Measurements from ENCODE around the gene MAP3K15.

DNA sequence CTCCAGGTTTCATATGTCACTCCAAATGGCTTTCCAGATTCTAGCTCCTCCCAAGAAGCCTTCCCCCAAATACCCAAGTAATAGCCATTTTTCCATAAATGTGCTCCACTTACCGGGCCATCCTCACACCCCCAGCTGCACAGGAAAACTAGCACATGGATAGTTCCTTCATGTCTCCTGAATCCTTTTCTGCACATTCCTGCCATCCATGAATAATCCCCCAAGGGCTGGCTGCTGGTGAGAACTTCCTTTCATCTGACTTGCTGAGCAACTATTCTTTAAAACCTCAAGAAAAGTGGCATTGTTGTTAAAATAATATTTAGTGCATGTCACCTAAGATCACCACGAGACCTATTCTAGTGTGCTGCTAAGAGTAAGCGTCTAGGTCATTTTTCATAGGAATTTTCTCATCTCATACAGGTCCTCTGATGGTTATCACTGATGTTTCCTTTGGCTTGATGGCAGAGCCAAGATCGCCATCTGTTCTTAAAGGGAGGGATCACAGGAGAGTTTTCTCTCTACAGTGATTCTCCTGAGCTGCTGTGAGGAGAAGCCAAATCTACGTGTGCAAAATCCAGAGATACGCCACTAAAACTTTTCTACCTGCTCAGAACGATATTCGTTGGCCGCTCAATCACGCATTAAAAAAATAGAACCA lies 71.3 kb downstream of the MAP3K15 start:
- TF ChIP-seq, protein P1, sequence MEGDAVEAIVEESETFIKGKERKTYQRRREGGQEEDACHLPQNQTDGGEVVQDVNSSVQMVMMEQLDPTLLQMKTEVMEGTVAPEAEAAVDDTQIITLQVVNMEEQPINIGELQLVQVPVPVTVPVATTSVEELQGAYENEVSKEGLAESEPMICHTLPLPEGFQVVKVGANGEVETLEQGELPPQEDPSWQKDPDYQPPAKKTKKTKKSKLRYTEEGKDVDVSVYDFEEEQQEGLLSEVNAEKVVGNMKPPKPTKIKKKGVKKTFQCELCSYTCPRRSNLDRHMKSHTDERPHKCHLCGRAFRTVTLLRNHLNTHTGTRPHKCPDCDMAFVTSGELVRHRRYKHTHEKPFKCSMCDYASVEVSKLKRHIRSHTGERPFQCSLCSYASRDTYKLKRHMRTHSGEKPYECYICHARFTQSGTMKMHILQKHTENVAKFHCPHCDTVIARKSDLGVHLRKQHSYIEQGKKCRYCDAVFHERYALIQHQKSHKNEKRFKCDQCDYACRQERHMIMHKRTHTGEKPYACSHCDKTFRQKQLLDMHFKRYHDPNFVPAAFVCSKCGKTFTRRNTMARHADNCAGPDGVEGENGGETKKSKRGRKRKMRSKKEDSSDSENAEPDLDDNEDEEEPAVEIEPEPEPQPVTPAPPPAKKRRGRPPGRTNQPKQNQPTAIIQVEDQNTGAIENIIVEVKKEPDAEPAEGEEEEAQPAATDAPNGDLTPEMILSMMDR (IDR thresholded peaks at IDR 0.05), result no peak
- TF ChIP-seq POLR2AphosphoS5 (IDR thresholded peaks at IDR 0.05), result no peak
- TF ChIP-seq POLR2A (IDR thresholded peaks at IDR 0.05), result no peak
- TF ChIP-seq EP300 (IDR thresholded peaks at IDR 0.05), result no peak
